A673 (cell line): ENCODE data around the gene EMP3. TPM values are rescaled to one million over a fixed set of nuclear protein-coding genes. Genes with fewer than 3 reads are reported as not detected.

Source experiments
- BruUV-seq: library from RNA; stranded (reverse); fragments of 400-500 nt; replicated peaks from 2 replicates; lab custom pipeline; 2021; lab: Mats Ljungman, UMichigan
- CTCF ChIA-PET: fragments of 300-600 bp; sonication (Branson Sonifier 250); formaldehyde crosslinking; loops from one replicate; lab custom pipeline; 2022; ENCODE audit warnings: antibody characterized with exemption; lab: Charles Lee
- POLR2A ChIA-PET: fragments of 300-600 bp; sonication (Branson Sonifier 250); formaldehyde crosslinking; loops from one replicate; lab custom pipeline; 2022; ENCODE audit warnings: antibody characterized with exemption; ENCODE audit not compliant: low non-redundant PET; lab: Charles Lee
- DNase-seq: peaks from one replicate; pipeline ENCODE4 v3.0.0-alpha.2; 2015; ENCODE audit warnings: low spot score
- H3K27ac ChIP-seq: fragments of 200-600 bp; sonication (generic); 2 replicates; pipeline ENCODE4 v1.5.1; 2016; ENCODE audit warnings: mixed run types, low read depth, mild to moderate bottlenecking, mixed read lengths, antibody characterized with exemption, low read length; ENCODE audit not compliant: poor library complexity, severe bottlenecking
- H3K27me3 ChIP-seq: fragments of 200-600 bp; sonication (generic); replicated peaks from 2 replicates; pipeline ENCODE4 v1.6.1; 2017; ENCODE audit warnings: mixed run types, low read depth, mild to moderate bottlenecking, mixed read lengths, antibody characterized with exemption, low read length; ENCODE audit not compliant: insufficient read depth, poor library complexity
- H3K36me3 ChIP-seq: fragments of 200-600 bp; sonication (generic); 2 replicates; pipeline ENCODE4 v1.6.1; 2016; ENCODE audit warnings: mixed run types, mild to moderate bottlenecking, mixed read lengths, antibody characterized with exemption, low read length; ENCODE audit not compliant: insufficient read depth, poor library complexity, severe bottlenecking
- H3K4me1 ChIP-seq: fragments of 200-600 bp; sonication (generic); 2 replicates; pipeline ENCODE4 v1.6.1; 2017; ENCODE audit warnings: mixed run types, mild to moderate bottlenecking, mixed read lengths, antibody characterized with exemption, low read length; ENCODE audit not compliant: insufficient read depth, poor library complexity, severe bottlenecking
- H3K4me3 ChIP-seq: fragments of 200-600 bp; sonication (generic); 2 replicates; pipeline ENCODE4 v1.5.1; 2016; ENCODE audit warnings: low read depth, mixed run types, mild to moderate bottlenecking, mixed read lengths, low read length; ENCODE audit not compliant: poor library complexity, severe bottlenecking
- H3K9me3 ChIP-seq: fragments of 200-600 bp; sonication (generic); 2 replicates; pipeline ENCODE4 v1.6.1; 2016; ENCODE audit warnings: mixed run types, low read depth, mild to moderate bottlenecking, mixed read lengths, antibody characterized with exemption, low read length; ENCODE audit not compliant: poor library complexity, severe bottlenecking
- CTCF ChIP-seq: fragments of 300-800, 200-600 bp; sonication (generic); conservative IDR thresholded peaks from 2 replicates; pipeline ENCODE4 v1.5.1; 2017; ENCODE audit warnings: low read depth, mild to moderate bottlenecking, antibody characterized with exemption, low read length, moderate library complexity, mixed read lengths
- EZH2 ChIP-seq: fragments of 200-600 bp; sonication (generic); IDR thresholded peaks from 2 replicates; pipeline ENCODE4 v1.6.1; 2017; ENCODE audit warnings: borderline replicate concordance, low read depth, mild to moderate bottlenecking, mixed read lengths, antibody characterized with exemption, low read length; ENCODE audit not compliant: poor library complexity, severe bottlenecking
- intact Hi-C: fragments of 100-400 bp; cut with micrococcal nuclease; formaldehyde crosslinking; loops from one replicate; pipeline ENCODE4 v1.10.0; 2022; ENCODE audit not compliant: unreplicated experiment
- total RNA-seq: library from RNA; stranded (reverse); gene quantifications from 2 replicates; pipeline ENCODE4 v1.2.3, GENCODE V29; 2021

The EMP3 gene
- total RNA-seq, 1 experiment from 2014 or later, result 187 TPM

- CTCF ChIA-PET, result interaction anchor here (0.5 to 2.0 kb wide), 6 partner anchors 13 to 297 kb away, joined by 3 to 15 read pairs (median 5); partner anchors contain the start of gene KDELR1
- Histone ChIP-seq H3K9me3 (no peaks in the 10 kb centered on the region), H3K36me3 (no peaks in the 10 kb centered on the region), H3K4me1 (peaks cover 9% of the 10 kb centered on the region), H3K27ac (peak within 1 kb of the TSS; percentile 82), H3K4me3 (peak within 1 kb of the TSS; percentile 46), H3K27me3 (no peaks in the 10 kb centered on the region)
- TF ChIP-seq EZH2 (no peak), CTCF (no peak)
- BruUV-seq, result no TSS peak
- intact Hi-C loops, result no loop called here
- POLR2A ChIA-PET, result interaction anchor here (0.6 kb wide), 2 partner anchors 31 to 40 kb away, joined by 4 read pairs; no protein-coding TSS in a partner anchor
- DNase-seq, result peak; percentile 100
These were observed 38.7 kb downstream of the EMP3 start, which contains the start of the genes SYNGR4 and TMEM143 for GRCh38 chr19:48363810-48364597. SYNGR4 (plus strand) TSS chr19:48364367; CDS start chr19:48365843, 1,476 bp downstream. TMEM143 (minus strand) TSS chr19:48363940; CDS start chr19:48363920, 20 bp downstream.

- TF ChIP-seq CTCF (no peak), EZH2 (no peak)
- peaks cover 9% of the 10 kb centered on the region for H3K4me1 ChIP-seq
- intact Hi-C loops, result no loop called here
- no peaks in the 10 kb centered on the region for H3K27me3 ChIP-seq
- DNase-seq, result no peak
- CTCF ChIA-PET, result interaction anchor here (1.1 to 2.0 kb wide), 2 partner anchors 26 to 30 kb away, joined by 6 to 15 read pairs; partner anchors contain the start of gene KDELR1
- no TSS peak for BruUV-seq
- peak overlapping the region; percentile 60 for H3K27ac ChIP-seq
- H3K36me3 ChIP-seq, result no peaks in the 10 kb centered on the region
- no peaks in the 10 kb centered on the region for H3K9me3 ChIP-seq
- no peak overlapping the region for H3K4me3 ChIP-seq
- POLR2A ChIA-PET, result interaction anchor here (0.6 kb wide), 1 partner anchor 32 kb away, joined by 4 read pairs; no protein-coding TSS in a partner anchor
These were observed 39.4 kb downstream of the EMP3 start for GRCh38 chr19:48364598-48365348.

GRCh38 chr19:48365602-48366001 is 40.2 kb downstream of the EMP3 start:
- Histone ChIP-seq H3K9me3 (no peaks in the 10 kb centered on the region), H3K4me1 (peaks cover 9% of the 10 kb centered on the region), H3K4me3 (no peak overlapping the region), H3K27me3 (no peaks in the 10 kb centered on the region), H3K27ac (no peak overlapping the region), H3K36me3 (no peaks in the 10 kb centered on the region)
- no peak for TF ChIP-seq EZH2
- no peak for TF ChIP-seq CTCF
- BruUV-seq, result no TSS peak
- intact Hi-C loops, result no loop called here
- CTCF ChIA-PET, result no interaction called here
- POLR2A ChIA-PET, result no interaction called here
- DNase-seq, result no peak
